Fibroblast of peridontal ligament (primary cell): ENCODE measurements around the gene VOPP1.

ENCODE experiments used
- DNase-seq: peaks from one replicate; pipeline ENCODE4 v3.0.0-alpha.2; 2010; ENCODE audit errors: extremely low read depth

VOPP1 gene

GRCh38 chr7:55468495-55468894 is 103.8 kb downstream of the VOPP1 start:
- DNase-seq, result no peak

GRCh38 chr7:55467047-55467593 is 105.2 kb downstream of the VOPP1 start:
- no peak for DNase-seq

- no peak for DNase-seq
Observed at GRCh38 chr7:55465691-55466090, 106.6 kb downstream of the VOPP1 start.

- no peak for DNase-seq
Observed at GRCh38 chr7:55464422-55464821, 107.9 kb downstream of the VOPP1 start.

- no peak for DNase-seq
Observed at GRCh38 chr7:55463686-55464262, 108.5 kb downstream of the VOPP1 start.

- DNase-seq, result no peak
Observed at GRCh38 chr7:55458351-55458750, 114.0 kb downstream of the VOPP1 start.

GRCh38 chr7:55457801-55458200 is 114.5 kb downstream of the VOPP1 start:
- no peak for DNase-seq

- no peak for DNase-seq
Observed at GRCh38 chr7:55452971-55453370, 119.3 kb downstream of the VOPP1 start.

GRCh38 chr7:55449992-55450535 is 122.2 kb downstream of the VOPP1 start:
- DNase-seq, result no peak

- no peak for DNase-seq
Observed at GRCh38 chr7:55449205-55449991, 122.9 kb downstream of the VOPP1 start.

GRCh38 chr7:55448526-55448925 is 123.8 kb downstream of the VOPP1 start:
- no peak for DNase-seq

- DNase-seq, result no peak
Observed at GRCh38 chr7:55444786-55445185, 127.5 kb downstream of the VOPP1 start.

GRCh38 chr7:55441774-55442522 is 130.4 kb downstream of the VOPP1 start:
- peak; percentile 76 for DNase-seq

- DNase-seq, result no peak
Observed at GRCh38 chr7:55441002-55441401, 131.3 kb downstream of the VOPP1 start.

GRCh38 chr7:55440040-55440690 is 132.1 kb downstream of the VOPP1 start:
- no peak for DNase-seq

- no peak for DNase-seq
Observed at GRCh38 chr7:55439627-55440026, 132.7 kb downstream of the VOPP1 start.

GRCh38 chr7:55438757-55439525 is 133.4 kb downstream of the VOPP1 start:
- no peak for DNase-seq

GRCh38 chr7:55438085-55438756 is 134.1 kb downstream of the VOPP1 start:
- DNase-seq, result no peak

GRCh38 chr7:55437375-55437774 is 134.9 kb downstream of the VOPP1 start:
- DNase-seq, result no peak

GRCh38 chr7:55436457-55436856 is 135.8 kb downstream of the VOPP1 start:
- no peak for DNase-seq
